Measurements from ENCODE around the gene TRAM2.

Gene TRAM2

GRCh38 chr6:52524918-52525317, 51.9 kb downstream of the TRAM2 start:
- DNase-seq, result no peak

DNA sequence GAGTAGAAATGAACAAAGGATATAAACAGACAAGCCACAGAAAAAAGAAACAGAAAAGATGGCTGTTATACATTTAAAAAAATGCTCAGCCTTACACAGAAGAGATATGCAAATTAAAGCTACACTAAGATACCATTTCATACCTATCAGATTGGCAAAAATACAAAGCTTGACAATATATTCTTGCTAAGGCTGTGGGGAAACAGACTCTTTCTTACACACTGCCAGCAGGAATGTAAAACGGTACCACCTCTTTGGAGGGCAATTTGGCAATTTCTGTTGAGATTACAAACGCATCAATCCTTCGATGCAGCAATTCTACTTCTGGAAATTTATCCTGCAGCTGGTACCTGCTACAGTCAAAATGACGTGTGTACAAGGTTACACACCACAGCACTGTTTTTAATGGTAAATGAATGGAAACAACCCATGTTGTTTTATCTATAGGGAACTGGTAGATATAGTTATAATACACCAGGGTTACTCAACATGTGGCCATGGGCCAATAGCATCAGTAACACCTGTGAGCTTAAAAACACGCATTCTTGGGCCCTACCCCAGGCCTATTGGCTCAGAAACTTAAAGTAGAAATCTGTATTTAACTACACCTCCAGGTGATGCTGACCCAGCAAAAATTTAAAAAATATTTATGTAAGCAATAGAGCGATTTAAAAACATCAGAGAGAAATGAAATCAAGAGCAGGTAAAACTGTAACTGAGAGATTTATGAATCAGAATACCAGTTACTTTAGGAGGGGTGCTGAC, 53.3 kb downstream of the TRAM2 start:
- no peak for DNase-seq

GRCh38 chr6:52522655-52523054, 54.2 kb downstream of the TRAM2 start:
- no peak for DNase-seq

GRCh38 chr6:52522151-52522626, 54.7 kb downstream of the TRAM2 start:
- no peak for DNase-seq

- DNase-seq, result no peak
Observed at GRCh38 chr6:52519618-52520017, 57.2 kb downstream of the TRAM2 start.

- DNase-seq, result no peak
Observed at GRCh38 chr6:52518279-52518945, 58.4 kb downstream of the TRAM2 start.

DNA sequence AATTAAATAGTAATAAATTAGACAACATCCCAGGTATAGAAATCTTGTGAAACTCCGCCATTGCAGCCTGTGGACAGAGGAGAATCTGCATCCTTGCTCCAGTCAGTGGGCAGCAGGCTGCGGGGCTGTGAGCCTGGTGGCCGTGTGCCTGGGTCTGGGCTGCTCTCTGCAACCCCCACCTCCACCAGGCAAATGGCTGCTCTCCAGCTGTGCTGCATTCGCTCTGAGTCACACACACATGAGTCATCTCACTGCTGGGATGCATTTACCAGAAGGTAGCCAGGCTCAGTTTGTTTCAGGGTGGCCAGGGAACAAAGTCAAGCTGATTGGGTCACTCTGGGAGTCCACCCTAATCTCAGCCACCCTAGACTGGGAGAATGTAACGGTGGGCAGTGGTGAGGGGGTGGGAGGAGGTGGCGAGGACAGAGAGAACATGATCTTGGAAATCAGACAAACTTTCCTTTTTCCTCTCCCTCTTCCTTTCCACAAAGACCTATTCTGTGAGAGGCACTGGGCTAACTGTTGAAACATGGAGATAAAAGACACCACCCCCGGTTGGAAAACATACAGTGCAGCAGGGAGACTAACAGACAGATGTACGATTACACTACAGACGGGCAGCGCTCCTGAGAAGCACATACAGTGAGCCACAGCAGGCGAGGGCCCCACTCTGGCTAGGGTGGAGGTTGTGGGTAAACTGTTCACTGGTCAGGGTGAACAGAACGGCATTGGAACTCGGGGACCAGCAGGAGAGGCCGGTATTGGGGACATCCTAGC, 59.2 kb downstream of the TRAM2 start:
- DNase-seq, result peak; percentile 18

DNA sequence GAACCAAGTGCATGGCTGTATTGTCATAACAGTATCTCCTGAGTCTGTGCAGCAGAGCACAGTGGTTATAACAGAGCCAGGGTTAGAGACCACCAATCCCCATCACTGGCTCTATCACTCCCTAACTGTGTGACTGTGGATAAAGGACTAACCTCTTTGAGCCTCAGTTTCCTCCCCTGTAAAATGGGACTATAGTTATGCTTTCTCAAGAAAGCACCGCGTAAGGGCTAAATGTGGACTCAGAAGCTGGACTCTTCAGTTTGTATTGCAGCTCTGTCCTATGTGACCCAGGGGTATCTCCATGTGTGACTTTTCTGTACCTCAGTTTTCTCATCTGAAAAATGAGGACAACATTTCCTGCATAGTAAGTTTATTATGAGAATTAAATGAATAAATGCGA, 59.9 kb downstream of the TRAM2 start:
- no peak for DNase-seq

- DNase-seq, result no peak
Observed at GRCh38 chr6:52516269-52516668, 60.6 kb downstream of the TRAM2 start.

DNA sequence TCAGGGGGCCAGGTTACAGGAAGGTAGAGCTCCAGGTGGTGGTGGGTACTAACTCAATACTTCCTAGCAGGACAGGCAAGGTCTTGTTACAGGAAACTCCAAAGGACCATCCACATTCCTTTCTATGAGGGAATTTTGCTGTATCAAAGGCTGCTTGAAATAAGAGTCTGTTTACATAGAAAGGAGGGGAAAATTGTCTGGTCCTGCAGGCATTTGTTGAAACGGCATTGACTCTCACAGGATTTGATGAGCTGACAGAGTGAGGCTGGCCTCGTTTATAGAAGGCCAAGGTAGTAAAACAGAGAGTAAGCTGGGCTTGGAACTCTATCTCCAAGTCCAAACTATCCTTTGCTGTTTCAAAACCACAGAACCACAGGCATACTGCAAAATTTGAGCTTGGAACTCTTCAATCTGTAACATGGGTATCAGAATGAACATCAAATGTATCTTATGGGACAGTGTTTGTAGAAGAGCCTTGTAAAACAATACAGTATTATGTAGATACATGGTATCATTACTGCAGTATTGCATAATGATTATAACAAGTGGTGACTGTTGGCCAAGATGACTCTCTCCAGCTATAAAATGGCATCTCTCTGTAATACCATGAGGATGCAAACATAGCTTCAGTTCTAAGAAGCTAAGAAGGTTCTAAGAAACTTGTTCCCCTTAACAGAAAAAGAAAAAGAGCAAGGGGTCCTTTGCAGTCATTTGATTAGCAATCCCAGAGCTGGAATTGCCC, 61.5 kb downstream of the TRAM2 start:
- DNase-seq, result no peak

GRCh38 chr6:52514514-52514913, 62.3 kb downstream of the TRAM2 start:
- no peak for DNase-seq

DNA sequence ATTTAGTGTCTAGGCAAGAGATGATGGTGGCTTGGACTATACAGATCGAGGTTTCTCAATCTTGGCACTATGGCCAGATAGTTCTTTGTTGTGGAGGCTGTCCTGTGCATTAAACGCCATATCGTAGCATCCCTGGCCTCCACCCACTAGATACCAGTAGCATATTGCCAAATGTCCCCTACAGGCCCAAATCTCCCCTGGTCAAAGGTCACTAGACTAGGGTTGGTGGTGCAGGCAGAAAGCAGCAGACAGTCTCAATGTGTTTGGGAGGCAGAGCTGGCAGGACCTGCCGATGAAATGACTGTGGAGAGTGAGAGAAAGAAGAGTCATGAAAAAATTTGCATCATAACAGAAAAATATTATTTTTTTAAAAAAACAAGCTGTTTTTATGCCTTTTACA, 63.0 kb downstream of the TRAM2 start:
- DNase-seq, result no peak

DNA sequence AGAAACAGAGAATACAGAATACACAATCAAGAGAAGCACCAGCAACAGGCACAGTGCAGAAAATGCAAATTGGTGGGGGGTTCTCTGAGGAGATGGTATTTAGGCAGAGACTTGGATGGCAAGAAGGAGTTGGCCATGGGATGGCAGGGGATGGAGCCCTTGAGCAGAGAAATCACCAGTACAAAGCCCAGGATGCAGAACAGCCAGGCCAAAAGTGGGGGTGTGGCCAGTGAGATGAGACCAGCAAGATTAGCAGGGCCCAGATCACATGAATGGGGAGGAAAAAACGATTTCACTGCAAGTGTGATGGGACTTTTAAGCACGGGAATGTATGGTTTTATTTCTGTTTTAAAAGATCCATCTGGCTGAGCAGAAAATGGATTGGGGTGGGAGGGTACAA, 63.4 kb downstream of the TRAM2 start:
- DNase-seq, result no peak

- DNase-seq, result no peak
Observed at GRCh38 chr6:52512199-52512598, 64.7 kb downstream of the TRAM2 start.

GRCh38 chr6:52511572-52512151, 65.2 kb downstream of the TRAM2 start:
- no peak for DNase-seq

DNA sequence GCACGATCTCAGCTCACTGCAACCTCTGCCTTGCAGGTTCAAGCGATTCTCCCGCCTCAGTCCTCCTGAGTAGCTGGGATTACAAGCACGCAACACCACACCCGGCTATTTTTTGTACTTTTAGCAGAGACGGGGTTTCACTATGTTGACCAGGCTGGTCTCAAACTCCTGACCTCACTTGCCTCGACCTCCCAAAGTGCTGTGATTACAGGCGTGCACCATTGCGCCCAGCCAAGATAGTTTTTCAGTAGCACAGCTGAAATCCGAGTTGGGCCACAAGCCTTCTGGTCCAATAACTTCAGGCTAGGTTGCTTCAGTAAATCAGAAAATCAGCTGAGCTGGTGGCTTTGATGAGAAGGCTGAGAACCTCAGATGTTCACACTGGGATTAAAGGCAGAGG, 65.7 kb downstream of the TRAM2 start:
- DNase-seq, result no peak

DNA sequence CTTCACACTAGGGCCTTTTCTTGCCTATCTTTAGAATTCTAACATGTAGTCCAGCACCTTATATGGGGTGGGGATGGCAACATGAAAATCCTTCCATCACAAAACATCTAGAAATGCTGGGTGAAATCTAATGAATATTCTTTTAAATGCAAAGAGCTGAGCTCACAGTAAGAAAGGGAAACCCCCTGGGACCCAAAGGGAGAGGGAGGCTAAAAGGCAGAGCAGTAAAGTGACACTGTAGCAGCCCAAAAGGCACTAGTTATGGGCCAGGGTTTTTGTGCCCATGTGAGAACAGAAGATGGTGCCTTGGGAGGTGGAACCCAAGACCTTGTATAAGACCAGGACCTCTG, 66.7 kb downstream of the TRAM2 start:
- no peak for DNase-seq

DNA sequence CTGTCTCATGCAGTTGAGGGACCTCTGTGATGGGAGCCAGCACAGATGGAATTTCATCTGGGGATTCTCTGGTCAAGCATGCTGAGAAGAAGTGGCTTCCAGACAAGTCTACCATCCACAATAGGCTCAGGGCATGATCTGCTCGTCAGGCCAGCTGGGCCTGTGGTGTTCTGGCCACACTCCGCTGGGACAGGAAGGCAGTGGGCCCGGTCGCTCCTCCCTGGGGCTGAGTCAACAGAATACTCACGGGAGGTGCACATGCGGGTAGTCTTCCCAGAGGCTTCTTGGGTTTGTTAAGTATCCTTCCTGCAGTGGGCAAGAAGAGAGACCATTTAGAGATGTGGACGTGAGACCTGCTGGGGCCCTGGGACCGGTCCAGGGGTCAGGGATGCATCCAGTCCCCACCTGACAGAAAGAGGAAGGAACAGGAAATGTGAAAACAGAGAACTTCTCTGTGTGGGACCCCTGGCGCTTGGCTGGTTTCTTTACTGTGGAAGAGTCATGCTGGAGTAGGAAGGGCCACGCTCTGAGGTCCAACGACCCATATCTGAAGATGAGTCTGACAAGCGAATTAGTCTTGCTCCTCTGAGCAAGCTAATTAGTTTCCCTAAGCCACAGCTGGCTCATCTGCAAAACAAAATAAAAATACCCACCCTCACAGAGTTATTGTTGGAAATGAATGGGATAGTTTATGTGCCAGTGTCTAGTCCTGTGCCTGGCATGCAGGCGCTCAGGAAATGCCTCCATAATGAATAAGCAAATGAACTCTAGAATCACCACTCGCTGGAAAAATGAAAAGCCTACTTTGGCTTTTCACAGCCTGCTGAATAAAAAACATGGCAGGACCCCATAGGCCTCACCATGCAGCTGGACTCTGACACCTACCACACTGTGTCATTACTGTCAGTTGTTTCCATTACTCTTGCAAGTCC, 67.3 kb downstream of the TRAM2 start:
- DNase-seq, result no peak

DNA sequence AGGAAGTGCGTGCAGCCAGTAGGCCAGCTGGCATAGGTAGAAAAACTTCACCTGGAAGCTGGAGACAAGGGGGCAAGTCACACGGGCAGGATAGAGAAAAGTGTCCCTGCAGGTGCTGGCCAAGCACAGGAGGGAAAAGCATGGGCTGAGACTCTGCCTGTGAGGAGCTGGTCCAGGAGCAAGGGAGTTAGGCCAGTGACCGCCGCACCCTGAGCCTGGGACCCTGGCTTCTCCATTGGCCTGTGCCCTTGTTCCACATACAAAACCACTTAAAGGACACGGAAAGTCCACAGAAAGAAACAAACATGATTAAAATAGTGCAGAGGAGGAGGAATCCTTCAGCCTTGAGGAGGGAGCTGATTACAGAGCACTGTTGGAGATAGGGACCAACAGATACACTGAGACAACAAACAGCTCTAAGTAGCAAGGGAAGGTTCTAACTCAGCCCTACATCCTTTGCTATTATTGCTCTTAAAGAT, 68.6 kb downstream of the TRAM2 start:
- DNase-seq, result no peak

- no peak for DNase-seq
Observed at GRCh38 chr6:52507557-52508260, 69.2 kb downstream of the TRAM2 start.

DNA sequence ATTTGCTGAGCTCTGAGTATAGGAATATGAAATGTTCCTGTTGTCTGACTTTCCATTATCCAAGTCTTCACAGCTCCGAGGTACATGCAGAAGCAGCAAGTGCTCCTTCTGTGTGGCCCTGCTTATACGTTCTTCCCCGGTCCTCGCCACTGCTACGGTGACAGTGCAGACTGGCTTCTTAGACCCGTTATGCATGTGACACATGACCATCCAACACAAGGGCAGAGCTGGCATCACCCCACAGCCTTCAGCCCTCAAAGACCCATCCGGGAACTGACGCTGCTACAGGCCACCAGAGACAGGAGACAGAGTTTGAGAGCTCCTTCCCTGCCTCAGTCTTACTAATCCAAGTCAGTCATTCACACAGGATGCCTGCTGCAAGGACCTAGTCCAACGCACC, 70.4 kb downstream of the TRAM2 start:
- no peak for DNase-seq
